Embryonic facial prominence (tissue), 1 donor: Measurements from ENCODE around the gene ABCC10.

Experiments used
- DNase-seq: peaks from one replicate; pipeline ENCODE4 v3.0.0-alpha.2; 2016; ENCODE audit errors: extremely low spot score

Gene ABCC10

GRCh38 chr6:43468240-43468639 is 40.9 kb downstream of the ABCC10 start:
- DNase-seq: no peak

- DNase-seq: no peak
These were observed 41.7 kb downstream of the ABCC10 start for GRCh38 chr6:43468748-43469681.

GRCh38 chr6:43469947-43470346 is 42.6 kb downstream of the ABCC10 start:
- DNase-seq: no peak

GRCh38 chr6:43471399-43471798 is 44.1 kb downstream of the ABCC10 start:
- DNase-seq: no peak

- DNase-seq: no peak
These were observed 45.2 kb downstream of the ABCC10 start for GRCh38 chr6:43472515-43472914.

GRCh38 chr6:43475516-43475915 is 48.2 kb downstream of the ABCC10 start:
- no peak for DNase-seq

- no peak for DNase-seq
These were observed 49.4 kb downstream of the ABCC10 start for GRCh38 chr6:43476746-43477145.

GRCh38 chr6:43477235-43478007 is 50.1 kb downstream of the ABCC10 start, which contains the start of gene TJAP1:
Gene TJAP1, plus strand, starts transcription at chr6:43477570. Its CDS starts 21,432 bp downstream, at chr6:43499002.
- peak; percentile 76 for DNase-seq

- no peak for DNase-seq
These were observed 50.6 kb downstream of the ABCC10 start for GRCh38 chr6:43478008-43478372.

GRCh38 chr6:43481075-43481474 is 53.7 kb downstream of the ABCC10 start:
- no peak for DNase-seq

GRCh38 chr6:43481591-43482236 is 54.4 kb downstream of the ABCC10 start:
- DNase-seq: no peak

GRCh38 chr6:43488667-43489276 is 61.4 kb downstream of the ABCC10 start:
- no peak for DNase-seq

GRCh38 chr6:43489277-43490072 is 62.1 kb downstream of the ABCC10 start:
- DNase-seq: no peak

- DNase-seq: no peak
These were observed 63.2 kb downstream of the ABCC10 start for GRCh38 chr6:43490523-43490939.

GRCh38 chr6:43491750-43492661 is 64.7 kb downstream of the ABCC10 start:
- DNase-seq: no peak

- no peak for DNase-seq
These were observed 65.3 kb downstream of the ABCC10 start for GRCh38 chr6:43492673-43493072.

- no peak for DNase-seq
These were observed 65.9 kb downstream of the ABCC10 start for GRCh38 chr6:43493230-43493629.

- no peak for DNase-seq
These were observed 66.5 kb downstream of the ABCC10 start for GRCh38 chr6:43493833-43494232.

GRCh38 chr6:43494321-43494720 is 67.0 kb downstream of the ABCC10 start:
- no peak for DNase-seq

- no peak for DNase-seq
These were observed 67.4 kb downstream of the ABCC10 start for GRCh38 chr6:43494766-43495165.
